Measurements from ENCODE around the gene PDE6B.

DNA sequence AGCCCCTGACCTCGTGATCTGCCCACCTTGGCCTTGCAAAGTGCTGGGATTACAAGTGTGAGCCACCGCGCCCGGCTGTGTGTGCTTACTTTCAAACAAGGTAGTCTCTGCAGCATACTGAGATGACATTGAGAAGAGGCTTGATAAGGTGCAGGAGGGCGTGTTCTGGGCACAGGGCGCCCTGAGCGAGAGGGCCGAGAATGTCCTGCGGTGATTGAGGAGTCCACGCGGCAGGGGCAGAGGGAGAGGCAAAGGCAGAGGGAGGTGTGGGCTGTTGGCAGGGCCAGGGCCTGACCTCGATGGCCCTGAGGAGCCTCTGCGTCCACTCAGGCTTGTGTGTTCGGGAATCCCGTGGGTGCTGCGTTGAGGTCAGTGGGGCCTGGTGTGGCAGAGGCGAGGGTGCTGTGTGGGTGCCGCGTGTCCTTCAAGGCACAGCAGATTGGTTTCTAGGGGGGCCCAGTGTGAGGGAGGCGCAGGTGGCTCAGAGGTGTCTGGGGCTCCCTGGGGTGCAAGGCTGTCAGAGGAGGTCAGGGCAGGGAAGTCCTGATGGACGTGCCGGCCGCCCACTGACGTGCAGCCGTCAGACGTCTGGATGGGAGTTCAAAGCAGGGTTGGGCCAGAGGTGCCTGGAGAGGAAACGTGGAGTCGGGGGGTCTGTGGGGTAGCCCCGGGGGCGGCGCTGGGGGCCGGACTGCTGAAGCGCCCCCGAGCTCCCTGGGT is 92.4 kb downstream of the PDE6B start:
- TF ChIP-seq, protein P1, sequence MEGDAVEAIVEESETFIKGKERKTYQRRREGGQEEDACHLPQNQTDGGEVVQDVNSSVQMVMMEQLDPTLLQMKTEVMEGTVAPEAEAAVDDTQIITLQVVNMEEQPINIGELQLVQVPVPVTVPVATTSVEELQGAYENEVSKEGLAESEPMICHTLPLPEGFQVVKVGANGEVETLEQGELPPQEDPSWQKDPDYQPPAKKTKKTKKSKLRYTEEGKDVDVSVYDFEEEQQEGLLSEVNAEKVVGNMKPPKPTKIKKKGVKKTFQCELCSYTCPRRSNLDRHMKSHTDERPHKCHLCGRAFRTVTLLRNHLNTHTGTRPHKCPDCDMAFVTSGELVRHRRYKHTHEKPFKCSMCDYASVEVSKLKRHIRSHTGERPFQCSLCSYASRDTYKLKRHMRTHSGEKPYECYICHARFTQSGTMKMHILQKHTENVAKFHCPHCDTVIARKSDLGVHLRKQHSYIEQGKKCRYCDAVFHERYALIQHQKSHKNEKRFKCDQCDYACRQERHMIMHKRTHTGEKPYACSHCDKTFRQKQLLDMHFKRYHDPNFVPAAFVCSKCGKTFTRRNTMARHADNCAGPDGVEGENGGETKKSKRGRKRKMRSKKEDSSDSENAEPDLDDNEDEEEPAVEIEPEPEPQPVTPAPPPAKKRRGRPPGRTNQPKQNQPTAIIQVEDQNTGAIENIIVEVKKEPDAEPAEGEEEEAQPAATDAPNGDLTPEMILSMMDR (conservative IDR thresholded peaks at IDR 0.05 in 1 of 2, IDR thresholded peaks at IDR 0.05 in 1 of 2; ENCODE audit: extremely low read depth in 1 of 2, insufficient read depth in 1 of 2, low read depth in 1 of 2, low read length in 2 of 2): no peak
- no peak for TF ChIP-seq EZH2 (IDR thresholded peaks at IDR 0.05; ENCODE audit: borderline replicate concordance, low read length)
